Stimulated activated CD4-positive, alpha-beta T cell treated with anti-CD3 and anti-CD28 coated beads, TNF-alpha, amount 100 ng/mL, for 1 hour (primary cell): ENCODE results near the gene MYO9A.

ENCODE experiments used
- DNase-seq, 3 donors: peaks; one replicate each; pipeline ENCODE4 v3.0.0-alpha.2; 2020; ENCODE audit warnings: low read depth in 3 of 3, low spot score in 1 of 3

The MYO9A gene

DNA sequence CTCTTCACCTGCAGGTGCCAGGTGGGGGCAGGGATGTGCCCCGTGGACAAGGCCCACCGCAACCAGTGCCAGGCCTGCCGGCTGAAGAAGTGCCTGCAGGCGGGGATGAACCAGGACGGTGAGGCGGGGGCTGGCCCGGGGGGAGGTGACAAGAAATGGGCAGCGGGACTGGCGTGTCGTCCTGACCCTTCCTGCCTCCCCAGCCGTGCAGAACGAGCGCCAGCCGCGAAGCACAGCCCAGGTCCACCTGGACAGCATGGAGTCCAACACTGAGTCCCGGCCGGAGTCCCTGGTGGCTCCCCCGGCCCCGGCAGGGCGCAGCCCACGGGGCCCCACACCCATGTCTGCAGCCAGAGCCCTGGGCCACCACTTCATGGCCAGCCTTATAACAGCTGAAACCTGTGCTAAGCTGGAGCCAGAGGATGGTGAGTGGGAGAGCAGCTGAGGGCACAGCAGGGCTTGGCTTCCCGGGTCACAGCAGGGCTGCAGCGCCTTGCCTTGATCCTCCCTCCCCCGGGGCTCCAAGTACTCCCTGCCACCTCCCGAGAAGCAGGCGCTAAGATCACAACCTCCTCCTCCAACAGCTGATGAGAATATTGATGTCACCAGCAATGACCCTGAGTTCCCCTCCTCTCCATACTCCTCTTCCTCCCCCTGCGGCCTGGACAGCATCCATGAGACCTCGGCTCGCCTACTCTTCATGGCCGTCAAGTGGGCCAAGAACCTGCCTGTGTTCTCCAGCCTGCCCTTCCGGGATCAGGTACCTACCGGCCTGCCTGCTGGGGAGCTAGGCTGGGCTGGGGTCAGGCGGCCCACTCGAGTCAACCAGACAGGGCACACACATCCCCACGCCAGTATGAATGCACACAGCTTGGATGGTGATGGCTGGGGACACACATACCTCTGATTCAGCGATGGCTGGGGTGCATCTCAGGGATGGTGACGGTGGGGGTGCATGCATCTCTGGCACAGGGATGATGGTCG is 305.9 kb downstream of the MYO9A start:
- DNase-seq, result no peak

- no peak for DNase-seq
Observed at GRCh38 chr15:71811036-71811736, 306.8 kb downstream of the MYO9A start.

- DNase-seq, result no peak
Observed at GRCh38 chr15:71810256-71811035, 307.5 kb downstream of the MYO9A start, which contains the start of gene NR2E3. NR2E3 (plus strand) TSS chr15:71810554; CDS start chr15:71810744, 190 bp downstream.

DNA sequence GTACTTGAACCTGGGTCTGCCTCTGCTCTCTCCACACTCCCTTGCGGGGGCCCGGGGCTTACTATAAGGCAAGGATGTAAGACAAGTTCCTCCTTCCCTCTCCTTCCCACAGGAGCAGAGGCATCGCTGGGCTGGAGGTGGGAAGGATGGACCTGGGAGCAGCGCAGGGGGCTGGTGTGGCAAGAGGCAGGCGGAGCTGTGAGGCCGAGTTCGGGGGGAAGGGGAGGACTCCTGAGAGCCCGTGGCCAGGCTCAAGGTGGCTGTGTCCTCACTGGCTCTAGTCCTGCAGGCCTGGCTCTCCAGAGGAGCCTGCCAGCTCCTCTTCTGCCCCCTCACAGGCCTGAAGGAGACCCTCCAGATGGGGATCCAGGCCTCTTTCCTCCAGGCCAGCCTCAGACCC is 308.6 kb downstream of the MYO9A start:
- no peak for DNase-seq

- no peak for DNase-seq
Observed at GRCh38 chr15:71808311-71809020, 309.5 kb downstream of the MYO9A start.

- DNase-seq, result no peak
Observed at GRCh38 chr15:71807691-71808091, 310.3 kb downstream of the MYO9A start.

GRCh38 chr15:71807125-71807629 is 310.8 kb downstream of the MYO9A start:
- DNase-seq, result no peak

GRCh38 chr15:71806452-71806931 is 311.5 kb downstream of the MYO9A start:
- no peak for DNase-seq

DNA sequence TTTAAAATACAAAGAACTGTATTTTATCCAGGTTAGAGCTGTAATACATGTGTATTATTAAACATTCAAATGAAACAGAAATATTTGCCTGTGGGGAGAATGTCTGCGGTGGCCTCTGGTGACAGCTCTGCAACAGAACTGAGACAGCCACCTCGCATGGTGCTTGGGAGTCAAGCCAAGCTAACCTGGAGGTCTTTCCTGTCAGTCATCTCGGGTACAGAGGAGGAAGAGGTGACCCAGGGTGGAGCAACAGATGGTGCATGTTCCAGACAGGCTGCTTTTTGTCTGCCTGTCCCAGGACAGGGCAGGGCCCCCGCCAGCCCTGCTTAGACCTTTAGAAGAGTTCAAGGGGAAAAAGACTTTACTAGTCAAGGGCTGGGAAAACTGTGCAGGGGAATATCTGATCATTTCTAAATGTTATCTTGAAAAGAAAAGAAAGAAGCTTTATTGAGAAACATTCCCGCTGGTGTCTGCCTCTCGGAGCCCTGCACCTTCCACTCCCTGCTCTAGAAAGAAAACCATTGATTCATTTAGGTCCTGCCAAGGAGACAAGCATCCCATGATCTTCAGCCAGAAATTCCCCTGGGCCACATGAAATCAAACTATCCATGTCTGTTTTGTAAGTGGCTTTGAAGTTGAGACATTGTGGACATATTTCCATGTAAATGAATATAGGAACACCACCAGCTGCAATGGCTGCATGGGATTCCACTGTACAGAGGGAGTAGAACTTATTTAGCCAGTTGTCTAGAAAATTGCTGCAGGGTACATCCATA is 313.1 kb downstream of the MYO9A start:
- DNase-seq, result no peak

- no peak for DNase-seq
Observed at GRCh38 chr15:71804226-71804625, 313.7 kb downstream of the MYO9A start.

GRCh38 chr15:71802770-71803169 is 315.2 kb downstream of the MYO9A start:
- no peak for DNase-seq

DNA sequence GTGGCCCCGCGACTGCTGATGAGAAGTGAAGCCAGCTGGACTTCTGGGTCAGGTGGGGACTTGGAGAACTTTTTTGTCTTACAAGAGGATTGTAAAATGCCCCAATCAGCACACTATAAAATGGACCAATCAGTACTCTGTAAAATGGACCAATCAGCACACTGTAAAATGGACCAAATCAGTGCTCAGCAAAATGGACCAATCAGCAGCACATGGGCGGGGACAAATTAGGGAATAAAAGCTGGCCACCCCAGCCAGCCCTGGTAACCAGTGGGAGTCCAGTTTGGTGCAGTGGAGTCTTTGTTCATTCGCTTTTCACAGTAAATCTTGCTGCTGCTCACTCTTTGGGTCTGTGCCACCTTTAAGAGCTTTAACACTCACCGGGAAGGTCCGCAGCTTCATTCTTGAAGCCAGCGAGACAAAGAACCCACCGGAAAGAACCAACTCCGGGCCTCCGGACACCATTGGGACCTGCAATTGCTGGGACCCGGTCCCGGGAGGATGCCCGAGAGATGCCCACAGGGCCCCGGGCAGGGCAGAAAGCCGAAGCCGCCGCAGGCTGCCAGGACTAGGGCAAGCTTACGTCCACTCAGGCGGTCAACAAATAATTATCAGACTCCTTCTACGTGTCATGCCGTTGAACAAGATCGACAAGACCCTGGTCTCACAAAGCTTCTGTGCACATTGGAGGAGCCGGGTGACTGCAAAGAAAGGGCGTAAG is 315.9 kb downstream of the MYO9A start:
- no peak for DNase-seq

- no peak for DNase-seq
Observed at GRCh38 chr15:71800835-71801745, 316.9 kb downstream of the MYO9A start.

DNA sequence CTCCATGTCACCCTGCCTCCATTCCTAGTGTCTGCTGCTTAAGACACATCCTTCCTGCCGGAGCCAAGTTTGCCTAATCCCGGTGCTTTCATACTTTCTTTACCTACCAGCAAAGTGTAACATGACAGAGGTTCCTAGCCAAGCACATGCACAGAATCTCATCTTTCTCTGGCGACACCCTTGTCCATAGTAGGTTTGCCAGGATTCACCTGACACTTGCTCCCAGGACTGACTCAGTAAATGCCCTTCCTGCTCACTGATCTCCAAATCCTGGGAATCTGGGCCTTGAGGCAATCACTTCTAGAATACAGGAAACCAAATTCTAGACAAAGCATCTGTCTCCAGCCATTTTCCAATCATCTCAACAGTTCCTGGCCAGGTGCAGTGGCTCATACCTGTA is 317.8 kb downstream of the MYO9A start:
- no peak for DNase-seq

DNA sequence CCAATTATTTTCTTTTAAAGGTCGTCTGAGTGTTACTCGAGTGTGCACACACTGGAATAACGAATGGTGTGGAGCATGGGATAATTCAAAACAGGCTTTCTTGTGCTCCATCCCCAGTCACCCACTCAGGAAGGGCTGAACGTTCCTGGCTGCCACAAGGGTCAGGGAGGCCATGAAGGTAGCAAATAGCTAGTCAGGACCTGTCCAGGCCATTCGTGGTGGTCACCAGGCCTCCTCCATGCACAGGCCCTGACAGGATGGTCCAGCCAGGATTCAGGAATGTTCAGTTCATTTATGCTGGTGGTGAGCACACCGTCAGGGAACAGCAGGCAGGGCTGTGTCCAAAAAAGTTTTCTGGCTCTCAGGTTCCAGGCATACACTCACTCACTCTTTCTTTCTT is 319.3 kb downstream of the MYO9A start:
- no peak for DNase-seq

GRCh38 chr15:71792521-71792920 is 325.4 kb downstream of the MYO9A start:
- DNase-seq, result no peak

DNA sequence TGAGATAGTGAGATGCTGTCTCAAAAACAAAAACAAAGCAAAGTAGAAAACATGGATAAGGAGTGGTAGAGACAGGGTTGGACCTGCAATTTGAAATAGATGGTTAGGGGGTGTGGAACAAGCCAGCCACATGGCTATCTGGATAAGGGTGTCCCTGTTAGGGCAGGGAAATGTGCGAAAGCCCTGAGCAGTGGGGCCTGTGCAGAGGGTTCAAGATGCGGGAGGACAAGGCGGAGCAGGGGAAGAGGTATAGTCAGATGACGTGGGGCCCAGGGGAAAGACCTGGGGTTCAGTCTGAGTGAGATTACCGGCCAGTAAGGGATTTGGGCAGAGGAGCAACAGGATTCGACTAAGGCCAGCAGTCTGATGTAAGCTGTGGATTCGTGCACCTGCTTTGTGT is 326.0 kb downstream of the MYO9A start:
- DNase-seq, result no peak

DNA sequence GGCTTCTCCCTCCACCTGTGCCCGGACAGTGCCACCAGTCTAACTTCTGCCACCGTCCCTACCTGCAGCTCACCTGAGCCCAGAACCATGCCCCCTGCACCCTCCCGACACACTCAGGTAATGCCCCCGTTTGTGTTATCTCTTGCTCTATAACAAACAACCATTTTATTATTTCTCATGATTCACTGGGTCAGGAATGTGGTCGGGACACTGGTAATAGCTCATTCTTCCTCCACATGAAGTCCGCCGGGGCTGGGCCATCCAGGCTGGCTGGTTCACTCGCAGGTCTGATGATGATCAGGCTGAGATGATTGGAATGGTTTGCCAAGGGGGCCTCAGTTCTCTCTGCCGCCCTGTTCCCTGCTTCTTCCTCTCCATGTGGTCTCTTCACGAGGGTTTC is 327.9 kb downstream of the MYO9A start:
- no peak for DNase-seq
